ENCODE results near the gene IGHMBP2. TPM values are rescaled to one million over a fixed set of nuclear protein-coding genes. Genes with fewer than 3 reads are reported as not detected.

IGHMBP2 gene
- total RNA-seq, 2 experiments from 2014 or later = 17.5 to 18.5 TPM

GRCh38 chr11:68889948-68890446, 13.7 kb upstream of the IGHMBP2 start:
- no peak overlapping the region for H3K27ac Mint-ChIP-seq
- ChIA-PET CTCF (interaction anchor here (0.8 kb wide), 1 partner anchor 46 kb away, joined by 3 read pairs; no protein-coding TSS in a partner anchor), POLR2A (no interaction called here)
- intact Hi-C loops (cut with DNase I, micrococcal nuclease) = no loop called here
- no peak for TF ChIP-seq CTCF (IDR thresholded peaks at IDR 0.05)
- H3K27me3 ChIP-seq (ENCODE audit: control insufficient read depth in 1 of 2, insufficient read depth in 2 of 2, low read length in 2 of 2) = no peaks in the 10 kb centered on the region
- ATAC-seq (ENCODE audit: poor library complexity) (no peak), DNase-seq (peak in 1 of 14 experiments; percentile 15)
- H3K27me3 Mint-ChIP-seq = no peaks in the 10 kb centered on the region
- H3K4me3 Mint-ChIP-seq = no peak overlapping the region
- H3K36me3 ChIP-seq (ENCODE audit: insufficient read depth, low read length) = peaks cover 31% of the 10 kb centered on the region
- H3K9me3 Mint-ChIP-seq = no peaks in the 10 kb centered on the region
- H3K9me3 ChIP-seq (ENCODE audit: control insufficient read depth in 1 of 2, insufficient read depth in 1 of 2, low read length in 2 of 2) = peaks cover 0 to 4% of the 10 kb centered on the region in 2 experiments
- H3K4me3 ChIP-seq (ENCODE audit: low read length) = no peak overlapping the region
- H3K27ac ChIP-seq (ENCODE audit: low read depth in 1 of 2, low read length in 2 of 2) = no peak overlapping the region
- H3K36me3 Mint-ChIP-seq (ENCODE audit: low read depth) = peaks cover 53% of the 10 kb centered on the region
- H3K4me1 ChIP-seq (ENCODE audit: insufficient read depth, low read length) = no peaks in the 10 kb centered on the region
- H3K4me1 Mint-ChIP-seq (ENCODE audit: low read depth) = no peaks in the 10 kb centered on the region

- TF ChIP-seq CTCF (IDR thresholded peaks at IDR 0.05) = no peak
- POLR2A ChIA-PET = no interaction called here
- Mint-ChIP-seq H3K9me3 (no peaks in the 10 kb centered on the region), H3K36me3 (ENCODE audit: low read depth) (peaks cover 57% of the 10 kb centered on the region), H3K4me3 (no peak overlapping the region), H3K4me1 (ENCODE audit: low read depth) (no peaks in the 10 kb centered on the region), H3K27me3 (no peaks in the 10 kb centered on the region), H3K27ac (no peak overlapping the region)
- intact Hi-C loops (cut with DNase I, micrococcal nuclease) = no loop called here
- no peak for ATAC-seq (ENCODE audit: poor library complexity)
- CTCF ChIA-PET = no interaction called here
- Histone ChIP-seq H3K4me3 (ENCODE audit: low read length) (no peak overlapping the region), H3K9me3 (ENCODE audit: control insufficient read depth in 1 of 2, insufficient read depth in 1 of 2, low read length in 2 of 2) (peaks cover 0 to 4% of the 10 kb centered on the region in 2 experiments), H3K27me3 (ENCODE audit: control insufficient read depth in 1 of 2, insufficient read depth in 2 of 2, low read length in 2 of 2) (no peaks in the 10 kb centered on the region), H3K4me1 (ENCODE audit: insufficient read depth, low read length) (no peaks in the 10 kb centered on the region), H3K27ac (ENCODE audit: low read depth in 1 of 2, low read length in 2 of 2) (no peak overlapping the region), H3K36me3 (ENCODE audit: insufficient read depth, low read length) (peaks cover 33% of the 10 kb centered on the region)
- no peak for DNase-seq
These were observed 13.0 kb upstream of the IGHMBP2 start for GRCh38 chr11:68890490-68891231.

- H3K4me3 ChIP-seq (ENCODE audit: low read length) = no peak overlapping the region
- ChIA-PET POLR2A (no interaction called here), CTCF (no interaction called here)
- no peaks in the 10 kb centered on the region for H3K27me3 ChIP-seq (ENCODE audit: control insufficient read depth in 1 of 2, insufficient read depth in 2 of 2, low read length in 2 of 2)
- Mint-ChIP-seq H3K27ac (no peak overlapping the region), H3K36me3 (ENCODE audit: low read depth) (peaks cover 64% of the 10 kb centered on the region), H3K27me3 (no peaks in the 10 kb centered on the region), H3K9me3 (no peaks in the 10 kb centered on the region), H3K4me1 (ENCODE audit: low read depth) (no peaks in the 10 kb centered on the region), H3K4me3 (no peak overlapping the region)
- H3K9me3 ChIP-seq (ENCODE audit: control insufficient read depth in 1 of 2, insufficient read depth in 1 of 2, low read length in 2 of 2) = peaks cover 0 to 4% of the 10 kb centered on the region in 2 experiments
- peaks cover 41% of the 10 kb centered on the region for H3K36me3 ChIP-seq (ENCODE audit: insufficient read depth, low read length)
- intact Hi-C loops (cut with DNase I, micrococcal nuclease) = no loop called here
- H3K27ac ChIP-seq (ENCODE audit: low read depth in 1 of 2, low read length in 2 of 2) = no peak overlapping the region
- ATAC-seq (ENCODE audit: poor library complexity) (no peak), DNase-seq (no peak)
- H3K4me1 ChIP-seq (ENCODE audit: insufficient read depth, low read length) = no peaks in the 10 kb centered on the region
- TF ChIP-seq CTCF (IDR thresholded peaks at IDR 0.05) = no peak
These were observed 12.2 kb upstream of the IGHMBP2 start for GRCh38 chr11:68891351-68891948.
